ENCODE measurements around the gene UBB. TPM values are rescaled to one million over a fixed set of nuclear protein-coding genes. Genes with fewer than 3 reads are reported as not detected.

UBB gene
- total RNA-seq, 1 experiment from 2014 or later, result 2,497 TPM

GRCh38 chr17:16417896-16418684, 37.2 kb downstream of the UBB start:
- POLR2A ChIA-PET (ENCODE audit: low non-redundant PET), result no interaction called here
- CTCF ChIA-PET, result interaction anchor here (0.9 kb wide), 1 partner anchor 10 kb away, joined by 4 read pairs; no protein-coding TSS in a partner anchor
- intact Hi-C loops (cut with micrococcal nuclease; ENCODE audit: unreplicated experiment), result no loop called here
- no peak overlapping the region for H3K27ac ChIP-seq (ENCODE audit: low read depth, low read length, poor library complexity, severe bottlenecking)
- BruUV-seq (replicated peaks), result no TSS peak
- no peaks in the 10 kb centered on the region for H3K27me3 ChIP-seq (replicated peaks; ENCODE audit: insufficient read depth, low read depth, low read length, poor library complexity)
- H3K9me3 ChIP-seq (ENCODE audit: low read depth, low read length, poor library complexity, severe bottlenecking), result no peaks in the 10 kb centered on the region
- no peaks in the 10 kb centered on the region for H3K36me3 ChIP-seq (ENCODE audit: insufficient read depth, low read length, poor library complexity, severe bottlenecking)
- peaks cover 9% of the 10 kb centered on the region for H3K4me1 ChIP-seq (ENCODE audit: insufficient read depth, low read length, poor library complexity, severe bottlenecking)
- TF ChIP-seq, protein P1, sequence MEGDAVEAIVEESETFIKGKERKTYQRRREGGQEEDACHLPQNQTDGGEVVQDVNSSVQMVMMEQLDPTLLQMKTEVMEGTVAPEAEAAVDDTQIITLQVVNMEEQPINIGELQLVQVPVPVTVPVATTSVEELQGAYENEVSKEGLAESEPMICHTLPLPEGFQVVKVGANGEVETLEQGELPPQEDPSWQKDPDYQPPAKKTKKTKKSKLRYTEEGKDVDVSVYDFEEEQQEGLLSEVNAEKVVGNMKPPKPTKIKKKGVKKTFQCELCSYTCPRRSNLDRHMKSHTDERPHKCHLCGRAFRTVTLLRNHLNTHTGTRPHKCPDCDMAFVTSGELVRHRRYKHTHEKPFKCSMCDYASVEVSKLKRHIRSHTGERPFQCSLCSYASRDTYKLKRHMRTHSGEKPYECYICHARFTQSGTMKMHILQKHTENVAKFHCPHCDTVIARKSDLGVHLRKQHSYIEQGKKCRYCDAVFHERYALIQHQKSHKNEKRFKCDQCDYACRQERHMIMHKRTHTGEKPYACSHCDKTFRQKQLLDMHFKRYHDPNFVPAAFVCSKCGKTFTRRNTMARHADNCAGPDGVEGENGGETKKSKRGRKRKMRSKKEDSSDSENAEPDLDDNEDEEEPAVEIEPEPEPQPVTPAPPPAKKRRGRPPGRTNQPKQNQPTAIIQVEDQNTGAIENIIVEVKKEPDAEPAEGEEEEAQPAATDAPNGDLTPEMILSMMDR (conservative IDR thresholded peaks at IDR 0.05; ENCODE audit: low read depth, low read length), result no peak
- TF ChIP-seq EZH2 (IDR thresholded peaks at IDR 0.05; ENCODE audit: borderline replicate concordance, low read depth, low read length, poor library complexity, severe bottlenecking), result no peak
- H3K4me3 ChIP-seq (ENCODE audit: low read depth, low read length, poor library complexity, severe bottlenecking), result no peak overlapping the region
- no peak for DNase-seq (ENCODE audit: low spot score)

- no peaks in the 10 kb centered on the region for H3K9me3 ChIP-seq (ENCODE audit: low read depth, low read length, poor library complexity, severe bottlenecking)
- no peak for DNase-seq (ENCODE audit: low spot score)
- BruUV-seq (replicated peaks), result no TSS peak
- intact Hi-C loops (cut with micrococcal nuclease; ENCODE audit: unreplicated experiment), result no loop called here
- TF ChIP-seq, protein P1 (conservative IDR thresholded peaks at IDR 0.05; ENCODE audit: low read depth, low read length), result no peak
- no peak for TF ChIP-seq EZH2 (IDR thresholded peaks at IDR 0.05; ENCODE audit: borderline replicate concordance, low read depth, low read length, poor library complexity, severe bottlenecking)
- POLR2A ChIA-PET (ENCODE audit: low non-redundant PET), result interaction anchor here (1.2 kb wide), 1 partner anchor 20 kb away, joined by 3 read pairs; no protein-coding TSS in a partner anchor
- CTCF ChIA-PET, result interaction anchor here (0.9 kb wide), 1 partner anchor 9 kb away, joined by 4 read pairs; no protein-coding TSS in a partner anchor
- H3K27me3 ChIP-seq (replicated peaks; ENCODE audit: insufficient read depth, low read depth, low read length, poor library complexity), result no peaks in the 10 kb centered on the region
- H3K4me3 ChIP-seq (ENCODE audit: low read depth, low read length, poor library complexity, severe bottlenecking), result no peak overlapping the region
- H3K36me3 ChIP-seq (ENCODE audit: insufficient read depth, low read length, poor library complexity, severe bottlenecking), result no peaks in the 10 kb centered on the region
- H3K4me1 ChIP-seq (ENCODE audit: insufficient read depth, low read length, poor library complexity, severe bottlenecking), result peaks cover 9% of the 10 kb centered on the region
- H3K27ac ChIP-seq (ENCODE audit: low read depth, low read length, poor library complexity, severe bottlenecking), result no peak overlapping the region
Observed at GRCh38 chr17:16418685-16419068, 37.8 kb downstream of the UBB start.

DNA sequence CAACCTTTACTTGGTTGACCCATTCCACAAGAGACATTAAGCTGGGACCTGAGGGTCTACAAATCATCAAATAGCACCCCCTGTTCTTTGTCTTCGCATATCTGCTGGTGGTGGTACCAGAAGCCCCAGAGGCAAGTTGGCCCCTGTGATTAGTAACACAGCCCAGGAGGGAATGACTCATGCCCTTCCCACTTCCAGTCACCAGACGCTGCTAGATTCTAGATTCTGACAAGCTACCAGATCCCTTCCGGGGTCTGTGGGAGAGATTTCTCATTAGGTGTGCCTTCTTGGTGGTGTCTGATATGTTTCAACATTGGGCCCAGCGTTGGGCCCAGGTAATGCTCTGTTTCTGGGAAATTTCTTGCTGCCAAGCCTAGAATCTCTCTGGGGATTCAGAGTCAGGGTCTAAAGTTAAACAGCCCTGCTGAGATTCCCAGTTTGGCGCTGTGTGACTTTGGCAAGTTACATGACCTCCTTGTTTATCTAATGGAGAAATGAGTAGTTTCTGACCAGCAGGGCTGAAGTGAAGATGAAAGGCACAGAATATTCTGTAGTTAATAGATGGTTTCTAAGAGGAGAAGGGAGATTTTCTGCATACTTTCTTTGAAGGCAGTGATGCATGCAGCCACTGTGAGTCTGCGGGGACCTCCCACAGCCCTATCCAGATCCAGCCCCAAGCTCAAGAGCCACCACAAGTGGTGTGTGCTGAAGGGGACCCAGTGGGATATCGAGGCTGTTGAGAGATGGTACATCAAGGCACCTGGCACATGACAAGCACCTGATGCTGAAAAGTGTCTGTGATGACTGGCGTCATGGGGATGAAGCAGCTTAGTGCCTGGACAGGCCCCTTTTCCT, 38.4 kb downstream of the UBB start:
- BruUV-seq (replicated peaks), result no TSS peak
- TF ChIP-seq, protein P1 (conservative IDR thresholded peaks at IDR 0.05; ENCODE audit: low read depth, low read length), result no peak
- no peak for TF ChIP-seq EZH2 (IDR thresholded peaks at IDR 0.05; ENCODE audit: borderline replicate concordance, low read depth, low read length, poor library complexity, severe bottlenecking)
- no peak overlapping the region for H3K4me3 ChIP-seq (ENCODE audit: low read depth, low read length, poor library complexity, severe bottlenecking)
- H3K4me1 ChIP-seq (ENCODE audit: insufficient read depth, low read length, poor library complexity, severe bottlenecking), result peaks cover 9% of the 10 kb centered on the region
- POLR2A ChIA-PET (ENCODE audit: low non-redundant PET), result interaction anchor here (1.2 kb wide), 1 partner anchor 19 kb away, joined by 3 read pairs; no protein-coding TSS in a partner anchor
- DNase-seq (ENCODE audit: low spot score), result peak; percentile 59
- H3K9me3 ChIP-seq (ENCODE audit: low read depth, low read length, poor library complexity, severe bottlenecking), result no peaks in the 10 kb centered on the region
- H3K36me3 ChIP-seq (ENCODE audit: insufficient read depth, low read length, poor library complexity, severe bottlenecking), result no peaks in the 10 kb centered on the region
- H3K27ac ChIP-seq (ENCODE audit: low read depth, low read length, poor library complexity, severe bottlenecking), result no peak overlapping the region
- no peaks in the 10 kb centered on the region for H3K27me3 ChIP-seq (replicated peaks; ENCODE audit: insufficient read depth, low read depth, low read length, poor library complexity)
- intact Hi-C loops (cut with micrococcal nuclease; ENCODE audit: unreplicated experiment), result no loop called here
- CTCF ChIA-PET, result no interaction called here
